ENCODE measurements around the gene OR9G1. TPM values are rescaled to one million over a fixed set of nuclear protein-coding genes. Genes with fewer than 3 reads are reported as not detected.
"Not testable (repeated sequence)": the region's sequence is repeated elsewhere in the genome, so short reads cannot be mapped to it uniquely, and the experiment has no call there.

Gene OR9G1, protein sequence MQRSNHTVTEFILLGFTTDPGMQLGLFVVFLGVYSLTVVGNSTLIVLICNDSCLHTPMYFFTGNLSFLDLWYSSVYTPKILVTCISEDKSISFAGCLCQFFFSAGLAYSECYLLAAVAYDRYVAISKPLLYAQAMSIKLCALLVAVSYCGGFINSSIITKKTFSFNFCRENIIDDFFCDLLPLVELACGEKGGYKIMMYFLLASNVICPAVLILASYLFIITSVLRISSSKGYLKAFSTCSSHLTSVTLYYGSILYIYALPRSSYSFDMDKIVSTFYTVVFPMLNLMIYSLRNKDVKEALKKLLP
- not detected for total RNA-seq
- long read RNA-seq: 0 reads

DNA sequence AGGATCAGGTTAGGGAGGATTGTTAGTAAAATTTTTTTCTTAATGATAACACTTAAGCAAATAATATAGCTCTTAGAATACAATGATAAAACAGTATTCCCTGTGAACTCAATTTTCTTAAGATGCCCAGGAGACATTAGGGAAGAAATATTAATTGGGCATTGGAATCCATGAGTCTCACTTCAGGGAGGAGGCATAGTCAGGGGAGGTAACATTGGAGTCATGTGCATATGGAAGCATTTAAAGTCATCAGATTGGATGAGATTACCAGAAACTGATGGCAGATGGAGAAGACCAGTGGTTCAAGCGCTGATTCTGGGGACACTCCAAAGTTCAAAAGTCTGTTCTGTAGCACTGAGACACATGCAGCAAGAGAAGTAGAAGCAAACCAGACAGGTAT, at the start of gene OR9G1:
TSS of gene OR9G1 (plus strand) at position 301 of the 400 bp plus-strand sequence. CDS start 1,293 bp downstream, outside the sequence.
- intact Hi-C loops (cut with micrococcal nuclease): no loop called here
- no peak for DNase-seq
- no peak for ATAC-seq

DNA sequence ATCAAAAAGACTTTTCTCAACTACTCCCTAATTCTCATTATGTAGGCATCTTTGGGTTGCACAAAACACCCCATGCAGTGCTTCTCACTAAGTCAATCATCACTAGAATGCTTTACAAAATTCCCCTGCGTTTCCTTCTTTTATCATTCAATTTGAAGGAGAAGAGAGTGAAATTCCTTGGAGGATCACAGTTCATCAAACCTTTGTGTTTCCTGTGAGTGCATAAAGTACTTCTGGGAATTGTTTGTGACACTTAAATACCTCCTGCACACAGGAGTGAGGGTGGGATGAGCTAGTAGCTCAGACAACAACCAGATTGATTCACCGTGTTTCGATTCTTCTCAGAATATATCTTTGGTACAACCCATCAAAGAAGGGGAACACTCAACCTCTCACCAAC, 39.1 kb upstream of the OR9G1 start:
- intact Hi-C loops (cut with micrococcal nuclease): no loop called here
- ATAC-seq (no peak), DNase-seq (no peak)

DNA sequence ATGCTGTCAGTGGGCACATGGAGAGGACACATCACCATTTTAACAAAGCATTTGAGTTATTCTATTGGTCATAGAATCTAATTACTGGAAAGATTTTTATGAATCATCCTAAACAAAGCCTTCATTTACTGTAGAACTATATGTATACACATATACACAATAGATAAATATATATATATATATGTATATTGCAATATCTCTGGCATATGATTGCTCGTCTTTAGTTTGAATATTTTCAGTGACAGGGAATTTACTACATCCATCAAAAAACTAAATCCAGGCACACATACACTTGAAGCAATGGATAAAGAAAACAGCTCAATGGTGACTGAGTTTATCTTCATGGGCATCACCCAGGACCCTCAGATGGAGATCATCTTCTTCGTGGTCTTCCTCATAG, 35.5 kb upstream of the OR9G1 start, which contains the start of gene OR5AR1:
TSS of gene OR5AR1 (plus strand) at position 301 of the 400 bp plus-strand sequence. CDS start at position 301, 0 bp downstream.
- intact Hi-C loops (cut with micrococcal nuclease): no loop called here
- DNase-seq: no peak
- ATAC-seq: no peak

DNA sequence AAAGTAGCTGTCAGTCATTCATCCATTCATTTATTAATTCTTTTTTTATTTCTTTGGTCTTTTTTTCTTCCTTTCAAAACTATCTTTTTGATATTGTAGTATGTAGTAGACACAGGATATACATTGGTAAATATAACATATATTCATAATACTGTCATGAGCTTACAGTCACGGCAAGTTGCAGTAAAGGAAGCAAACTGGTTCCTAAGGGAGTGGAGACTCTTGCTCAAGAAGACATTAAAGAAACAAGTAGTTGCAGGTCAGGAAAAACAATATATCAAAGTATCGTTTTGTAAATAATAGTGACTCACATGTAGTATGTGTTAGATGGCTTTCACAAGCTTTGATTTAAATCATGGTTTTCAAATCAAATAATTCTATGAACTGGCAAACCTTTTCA, 27.9 kb upstream of the OR9G1 start:
- intact Hi-C loops (cut with micrococcal nuclease): no loop called here
- DNase-seq (no peak), ATAC-seq (no peak)

DNA sequence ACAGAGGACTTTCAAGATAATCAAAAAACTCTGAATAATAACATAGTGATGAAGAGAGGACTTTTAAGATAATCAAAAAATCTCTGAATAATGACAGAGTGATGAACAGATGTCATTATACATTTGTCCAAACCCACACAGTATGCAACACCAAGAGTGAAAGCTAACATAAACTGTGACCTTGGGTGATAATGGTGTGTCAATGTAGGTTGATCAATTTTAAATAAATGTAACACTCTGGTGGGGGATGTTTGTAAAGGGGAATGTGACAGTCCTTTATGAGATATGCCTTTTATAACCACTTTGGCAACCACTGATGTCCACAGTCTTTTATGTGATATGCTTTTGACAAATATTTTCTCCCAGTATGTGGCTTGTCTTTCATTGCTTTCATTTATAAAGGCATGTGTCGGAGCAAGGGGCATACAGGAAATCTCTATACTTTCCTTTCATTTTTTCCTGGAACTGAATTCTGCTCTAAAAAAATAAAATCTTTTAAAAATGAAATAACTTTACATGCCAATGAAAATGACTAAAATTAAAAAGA, 10.3 kb upstream of the OR9G1 start:
- intact Hi-C loops (cut with micrococcal nuclease): no loop called here
- no peak for DNase-seq
- ATAC-seq: no peak

DNA sequence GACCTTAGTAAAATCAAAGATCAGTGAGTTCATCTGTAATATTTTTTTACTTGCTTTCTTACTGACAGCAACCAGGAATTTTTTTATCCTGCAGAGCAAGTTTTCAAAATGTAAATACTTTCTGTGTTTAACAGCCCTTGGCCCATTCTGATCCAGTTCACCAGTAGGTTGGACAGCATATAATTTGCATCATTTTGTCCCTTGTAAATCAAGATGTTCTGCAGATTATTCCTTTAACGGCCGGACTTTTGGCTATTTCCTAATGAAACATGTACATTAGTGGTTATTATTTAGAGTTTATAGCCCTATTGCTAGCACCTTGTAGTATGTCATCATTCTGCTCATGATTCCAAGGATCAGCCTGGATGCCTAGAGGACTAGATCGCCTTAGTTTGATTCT, 7.7 kb upstream of the OR9G1 start:
- ATAC-seq; DNase-seq; intact Hi-C loops (cut with micrococcal nuclease): not testable (repeated sequence)

DNA sequence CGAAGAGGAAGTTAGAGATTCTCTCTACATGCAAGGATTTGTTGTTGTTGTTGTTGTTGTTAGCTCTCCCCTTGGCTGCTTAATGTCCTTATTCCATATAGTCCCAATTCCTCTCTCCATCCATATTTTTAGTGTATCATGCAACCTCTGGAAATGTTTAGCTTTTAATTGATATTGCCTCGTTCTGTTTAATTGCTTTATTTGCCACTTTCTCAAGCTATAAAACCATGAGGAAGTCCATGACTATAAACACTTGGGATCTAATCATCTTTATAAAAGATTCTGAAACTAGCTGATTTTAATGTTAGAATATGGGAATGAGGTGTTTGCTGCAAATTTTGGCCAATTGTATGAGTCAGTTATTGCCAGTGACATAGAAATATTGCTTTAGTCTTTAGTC, 5.5 kb upstream of the OR9G1 start:
- intact Hi-C loops (cut with micrococcal nuclease): no loop called here

DNA sequence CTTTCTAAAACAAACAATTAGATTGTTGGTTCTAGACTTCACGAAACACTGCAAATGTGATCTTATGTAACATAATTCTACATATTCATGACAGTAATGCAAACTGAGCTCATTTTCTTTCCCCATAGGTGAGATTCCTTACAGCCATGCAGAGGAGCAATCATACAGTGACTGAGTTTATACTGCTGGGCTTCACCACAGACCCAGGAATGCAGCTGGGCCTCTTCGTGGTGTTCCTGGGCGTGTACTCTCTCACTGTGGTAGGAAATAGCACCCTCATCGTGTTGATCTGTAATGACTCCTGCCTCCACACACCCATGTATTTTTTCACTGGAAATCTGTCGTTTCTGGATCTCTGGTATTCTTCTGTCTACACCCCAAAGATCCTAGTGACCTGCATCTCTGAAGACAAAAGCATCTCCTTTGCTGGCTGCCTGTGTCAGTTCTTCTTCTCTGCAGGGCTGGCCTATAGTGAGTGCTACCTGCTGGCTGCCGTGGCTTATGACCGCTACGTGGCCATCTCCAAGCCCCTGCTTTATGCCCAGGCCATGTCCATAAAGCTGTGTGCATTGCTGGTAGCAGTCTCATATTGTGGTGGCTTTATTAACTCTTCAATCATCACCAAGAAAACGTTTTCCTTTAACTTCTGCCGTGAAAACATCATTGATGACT, 1.5 kb downstream of the OR9G1 start:
- ATAC-seq (no peak), DNase-seq (no peak)
- intact Hi-C loops (cut with micrococcal nuclease): no loop called here

More for the DNA sequence above, 5.5 kb upstream of the OR9G1 start:
- no peak for ATAC-seq
- no peak for DNase-seq

DNA sequence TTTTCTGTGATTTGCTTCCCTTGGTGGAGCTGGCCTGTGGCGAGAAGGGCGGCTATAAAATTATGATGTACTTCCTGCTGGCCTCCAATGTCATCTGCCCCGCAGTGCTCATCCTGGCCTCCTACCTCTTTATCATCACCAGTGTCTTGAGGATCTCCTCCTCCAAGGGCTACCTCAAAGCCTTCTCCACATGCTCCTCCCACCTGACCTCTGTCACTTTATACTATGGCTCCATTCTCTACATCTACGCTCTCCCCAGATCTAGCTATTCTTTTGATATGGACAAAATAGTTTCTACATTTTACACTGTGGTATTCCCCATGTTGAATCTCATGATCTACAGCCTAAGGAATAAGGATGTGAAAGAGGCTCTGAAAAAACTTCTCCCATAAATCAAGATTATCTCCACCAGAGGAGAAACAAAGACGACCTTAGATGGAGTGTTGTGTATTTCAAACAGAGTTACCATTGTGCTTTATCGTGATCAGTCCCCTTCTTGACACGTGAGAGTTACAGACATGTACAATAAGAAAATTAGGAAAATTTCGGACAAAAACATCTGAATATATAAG, 2.1 kb downstream of the OR9G1 start:
- no peak for DNase-seq
- intact Hi-C loops (cut with micrococcal nuclease): no loop called here
- no peak for ATAC-seq

DNA sequence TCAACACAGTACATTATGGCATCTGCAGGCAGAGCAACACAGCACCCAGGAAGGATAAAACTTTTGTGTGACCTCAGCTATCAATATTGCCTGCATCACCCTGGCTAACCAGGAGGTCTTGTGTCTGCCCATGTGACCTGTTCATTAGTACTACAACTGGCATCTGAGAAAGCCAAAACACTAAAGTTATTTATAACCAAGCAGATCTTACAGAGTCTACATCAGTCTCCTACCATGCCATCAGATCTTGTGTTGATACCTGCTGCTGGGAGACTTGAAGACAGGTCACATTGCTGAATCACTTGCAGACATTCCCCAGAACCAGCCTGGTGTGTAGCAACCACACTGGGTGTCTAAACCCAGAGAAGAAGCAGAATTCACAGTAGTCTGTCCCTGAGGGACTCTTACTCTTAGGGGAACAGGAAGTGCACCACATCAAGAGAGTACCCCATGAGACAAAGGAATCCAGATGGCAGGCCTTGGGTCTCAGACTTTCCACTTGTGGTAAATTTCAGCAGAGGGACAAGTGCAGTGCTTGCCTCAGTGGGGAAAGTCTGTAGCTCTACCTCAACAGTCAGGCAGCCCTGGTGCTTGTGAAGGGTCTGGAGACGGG, 7.0 kb downstream of the OR9G1 start:
- ATAC-seq: no peak

DNA sequence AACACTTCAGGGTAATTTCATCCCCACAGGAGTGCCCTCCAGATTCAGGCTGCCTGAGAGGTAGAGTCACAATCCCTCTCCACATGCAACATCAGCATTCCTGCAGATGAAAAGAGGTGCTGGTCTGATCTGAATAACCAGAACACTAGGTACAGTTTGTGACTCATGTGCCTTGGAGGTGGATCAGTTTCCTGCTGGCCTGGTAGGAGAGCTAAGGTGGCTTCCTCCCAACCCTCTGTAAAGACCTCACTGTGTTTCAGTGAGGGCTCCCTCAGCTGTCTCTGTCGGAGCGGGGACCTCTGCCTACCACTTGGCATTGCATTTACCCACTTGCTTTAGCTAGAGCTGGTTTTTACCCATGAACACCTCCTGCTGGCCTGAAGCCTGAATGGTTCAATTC, 7.6 kb downstream of the OR9G1 start:
- DNase-seq (no peak), ATAC-seq (no peak)
- intact Hi-C loops (cut with micrococcal nuclease): no loop called here

More for the DNA sequence above, 7.0 kb downstream of the OR9G1 start:
- no peak for DNase-seq
- intact Hi-C loops (cut with micrococcal nuclease): no loop called here

DNA sequence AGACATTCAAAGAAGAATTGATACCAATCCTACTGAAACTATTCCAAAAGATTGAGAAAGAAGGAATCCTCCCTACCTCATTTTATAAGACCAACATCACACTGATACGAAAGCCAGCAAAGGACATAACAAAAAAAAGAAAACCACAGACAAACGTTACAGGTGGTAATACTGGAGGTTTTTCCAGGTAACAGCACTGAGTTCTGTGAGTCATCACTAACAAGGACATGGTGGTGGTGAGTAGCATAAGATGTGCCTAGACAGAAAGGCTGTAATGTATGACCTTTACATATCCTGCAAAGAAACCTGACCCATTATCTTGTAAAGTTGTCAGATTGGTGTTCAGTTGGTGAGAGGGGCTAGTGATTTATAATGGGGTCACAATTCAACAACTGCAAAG, 15.3 kb downstream of the OR9G1 start:
- intact Hi-C loops (cut with micrococcal nuclease): no loop called here
- ATAC-seq (no peak), DNase-seq (no peak)

DNA sequence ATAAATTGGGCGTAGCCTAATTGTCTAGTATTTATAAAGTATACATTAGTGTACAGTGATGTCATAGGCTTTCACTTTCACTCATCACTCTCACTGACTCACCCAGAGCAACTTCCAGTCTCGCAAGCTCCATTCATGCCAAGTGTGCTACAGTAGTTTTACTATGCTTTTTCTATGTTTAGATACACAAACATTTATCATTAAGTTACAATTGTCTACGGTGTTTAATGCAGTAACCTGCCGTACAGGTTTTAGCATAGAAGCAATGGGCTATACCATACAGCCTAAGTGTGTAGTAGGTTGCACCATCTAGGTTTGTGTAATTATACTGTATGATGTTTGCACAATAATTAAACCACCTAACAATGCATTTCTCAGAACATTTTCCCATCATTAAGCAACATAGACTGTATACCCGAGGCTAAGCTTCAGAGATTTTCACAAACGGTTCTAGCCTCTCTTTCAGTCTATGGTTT, 17.5 kb downstream of the OR9G1 start:
- intact Hi-C loops (cut with micrococcal nuclease): no loop called here
- ATAC-seq (no peak), DNase-seq (no peak)

DNA sequence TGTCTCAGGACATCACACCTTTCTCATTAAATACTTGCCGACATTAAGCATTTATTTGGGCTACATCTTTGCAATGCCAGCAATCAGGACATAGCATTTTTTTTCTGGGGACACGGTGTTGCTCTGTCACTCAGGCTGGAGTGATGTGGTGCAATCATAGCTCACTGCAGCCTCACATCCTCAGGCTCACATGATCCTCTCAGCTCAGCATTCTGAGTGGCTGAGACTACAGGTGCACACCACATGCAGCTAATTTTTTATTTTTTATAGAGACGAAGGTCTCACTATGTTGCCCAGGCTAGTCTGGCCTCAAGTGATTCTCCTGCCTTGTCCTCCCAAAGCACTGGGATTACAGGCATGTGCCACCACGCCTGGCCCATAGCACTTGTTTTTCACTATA, 21.6 kb downstream of the OR9G1 start:
- DNase-seq (no peak), ATAC-seq (no peak)
- intact Hi-C loops (cut with micrococcal nuclease): no loop called here

DNA sequence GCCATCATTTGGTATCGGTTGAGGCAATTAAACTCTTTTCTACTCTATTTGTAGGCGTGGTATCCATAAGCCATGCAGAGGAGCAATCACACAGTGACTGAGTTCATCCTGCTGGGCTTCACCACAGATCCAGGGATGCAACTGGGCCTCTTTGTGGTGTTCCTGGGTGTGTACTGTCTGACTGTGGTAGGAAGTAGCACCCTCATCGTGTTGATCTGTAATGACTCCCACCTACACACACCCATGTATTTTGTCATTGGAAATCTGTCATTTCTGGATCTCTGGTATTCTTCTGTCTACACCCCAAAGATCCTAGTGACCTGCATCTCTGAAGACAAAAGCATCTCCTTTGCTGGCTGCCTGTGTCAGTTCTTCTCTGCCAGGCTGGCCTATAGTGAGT, 41.2 kb downstream of the OR9G1 start:
- no peak for ATAC-seq
- intact Hi-C loops (cut with micrococcal nuclease): no loop called here

DNA sequence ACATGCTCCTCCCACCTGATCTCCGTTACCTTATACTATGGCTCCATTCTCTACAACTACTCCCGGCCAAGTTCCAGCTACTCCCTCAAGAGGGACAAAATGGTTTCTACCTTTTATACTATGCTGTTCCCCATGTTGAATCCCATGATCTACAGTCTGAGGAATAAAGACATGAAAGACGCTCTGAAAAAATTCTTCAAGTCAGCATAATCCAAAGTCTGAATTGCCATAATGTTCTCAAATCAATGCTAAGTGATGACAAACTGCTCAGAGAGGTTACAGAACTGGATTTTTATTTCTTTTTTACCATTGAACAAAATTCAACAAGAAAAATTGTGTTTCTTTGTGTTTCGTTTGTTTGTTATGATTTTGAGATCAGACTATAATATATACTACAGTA, 42.0 kb downstream of the OR9G1 start:
- ATAC-seq: no peak
- intact Hi-C loops (cut with micrococcal nuclease): no loop called here
- DNase-seq: no peak

More for the DNA sequence above, 41.2 kb downstream of the OR9G1 start:
- no peak for DNase-seq

DNA sequence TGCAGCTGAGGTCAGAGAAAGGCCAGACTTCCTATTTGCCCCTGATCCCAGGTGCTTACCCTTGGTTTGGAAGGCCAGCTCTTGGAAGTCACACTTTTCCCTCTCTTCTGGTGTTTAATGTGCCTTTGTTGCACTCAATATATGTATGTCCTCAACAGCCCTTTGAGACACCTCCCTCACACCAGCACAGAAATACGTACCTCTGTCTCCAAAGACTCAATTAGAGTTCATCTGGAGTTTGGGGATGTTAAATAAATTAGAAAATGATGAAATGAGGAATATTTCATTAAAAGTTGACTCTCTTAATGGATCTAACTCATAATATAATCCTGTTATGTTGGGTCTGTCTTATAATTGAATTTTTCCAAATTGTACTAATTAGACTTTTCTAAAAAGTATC, 49.7 kb downstream of the OR9G1 start, which contains the start of gene OR9G4:
TSS of gene OR9G4 (minus strand) at position 101 of the 400 bp plus-strand sequence. CDS start 4,931 bp downstream, outside the sequence.
- intact Hi-C loops (cut with micrococcal nuclease): no loop called here
- no peak for DNase-seq
- no peak for ATAC-seq

DNA sequence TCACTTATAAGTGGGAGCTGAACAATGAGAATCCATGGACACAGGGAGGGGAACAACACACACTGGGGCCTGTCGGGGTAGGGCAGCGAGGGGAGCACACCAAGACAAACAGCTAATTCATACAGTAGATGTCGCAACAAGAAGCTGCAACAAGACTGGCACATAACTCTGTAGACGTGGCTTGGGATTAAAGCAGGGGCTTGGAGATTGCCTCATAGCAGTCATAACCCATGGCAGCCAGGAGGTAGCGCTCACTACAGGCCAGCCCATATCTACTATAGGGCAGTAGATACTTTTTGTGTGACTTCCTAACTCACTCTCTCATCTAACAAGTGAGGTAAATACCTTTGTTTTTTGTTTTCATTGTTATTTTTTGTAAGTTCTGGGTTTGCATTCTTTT, 51.3 kb downstream of the OR9G1 start:
- intact Hi-C loops (cut with micrococcal nuclease): no loop called here
- DNase-seq (no peak), ATAC-seq (no peak)

DNA sequence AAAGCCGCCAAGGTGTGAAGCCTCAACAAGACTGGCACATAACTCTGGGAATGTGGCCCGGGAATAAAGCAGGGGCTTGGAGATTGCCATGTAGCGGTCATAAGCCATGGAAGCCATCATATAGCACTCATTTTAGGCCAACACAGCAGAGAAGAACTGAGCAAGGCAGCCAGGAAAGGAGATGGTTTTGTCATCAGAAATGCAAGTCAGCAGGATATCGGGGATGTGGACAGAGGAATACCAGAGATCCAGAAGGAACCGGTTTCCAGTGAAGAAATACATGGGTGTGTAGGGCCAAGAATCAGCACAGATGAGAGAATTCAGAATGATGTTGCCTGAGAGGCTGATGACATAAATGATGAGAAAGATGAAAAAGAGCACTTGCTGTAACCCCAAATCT, 52.6 kb downstream of the OR9G1 start:
- DNase-seq: no peak
- intact Hi-C loops (cut with micrococcal nuclease): no loop called here
- no peak for ATAC-seq
